SU-DHL-6 (cell line): ENCODE data around the gene MAP4K2.

Experiments used
- EZH2phosphoT487 ChIP-seq: fragments of 200-600 bp; sonication (generic), shearing (Covaris generic); conservative IDR thresholded peaks from 2 replicates; pipeline ENCODE4 v1.6.1; 2018; ENCODE audit warnings: mild to moderate bottlenecking, antibody characterized with exemption, low read length, moderate library complexity, mixed read lengths
- TF ChIP-seq, protein P1 (sequence below): fragments of 200-600 bp; sonication (generic); IDR thresholded peaks from one replicate; pipeline ENCODE4 v1.5.1; 2017; ENCODE audit warnings: antibody characterized with exemption, mild to moderate bottlenecking, low read length, moderate library complexity; ENCODE audit not compliant: insufficient read depth, poor library complexity, severe bottlenecking

DNA sequence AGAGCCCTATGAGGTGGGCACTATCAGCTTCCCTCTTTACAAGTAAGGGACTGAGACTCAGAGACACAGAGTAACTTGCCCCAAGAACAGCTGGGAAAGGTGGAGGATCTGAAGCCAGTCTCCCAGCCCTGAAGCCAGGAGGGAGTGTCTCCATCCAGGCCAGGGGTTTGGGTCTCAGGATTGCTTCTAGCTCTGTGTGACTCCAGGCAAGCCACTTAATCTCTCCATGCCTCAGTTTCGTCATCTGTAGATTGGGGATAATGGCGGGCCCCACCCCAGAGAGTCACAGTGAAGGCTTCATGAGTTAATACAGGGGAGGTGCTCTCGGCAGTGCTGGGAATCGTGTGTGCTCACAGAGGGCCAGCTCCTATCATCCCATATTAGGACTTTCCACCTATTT is 10.5 kb downstream of the MAP4K2 start:
- TF ChIP-seq, protein P1, sequence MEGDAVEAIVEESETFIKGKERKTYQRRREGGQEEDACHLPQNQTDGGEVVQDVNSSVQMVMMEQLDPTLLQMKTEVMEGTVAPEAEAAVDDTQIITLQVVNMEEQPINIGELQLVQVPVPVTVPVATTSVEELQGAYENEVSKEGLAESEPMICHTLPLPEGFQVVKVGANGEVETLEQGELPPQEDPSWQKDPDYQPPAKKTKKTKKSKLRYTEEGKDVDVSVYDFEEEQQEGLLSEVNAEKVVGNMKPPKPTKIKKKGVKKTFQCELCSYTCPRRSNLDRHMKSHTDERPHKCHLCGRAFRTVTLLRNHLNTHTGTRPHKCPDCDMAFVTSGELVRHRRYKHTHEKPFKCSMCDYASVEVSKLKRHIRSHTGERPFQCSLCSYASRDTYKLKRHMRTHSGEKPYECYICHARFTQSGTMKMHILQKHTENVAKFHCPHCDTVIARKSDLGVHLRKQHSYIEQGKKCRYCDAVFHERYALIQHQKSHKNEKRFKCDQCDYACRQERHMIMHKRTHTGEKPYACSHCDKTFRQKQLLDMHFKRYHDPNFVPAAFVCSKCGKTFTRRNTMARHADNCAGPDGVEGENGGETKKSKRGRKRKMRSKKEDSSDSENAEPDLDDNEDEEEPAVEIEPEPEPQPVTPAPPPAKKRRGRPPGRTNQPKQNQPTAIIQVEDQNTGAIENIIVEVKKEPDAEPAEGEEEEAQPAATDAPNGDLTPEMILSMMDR: no peak
- TF ChIP-seq EZH2phosphoT487: no peak
